Naive B cell (primary cell): ENCODE results near the gene RAB40C. TPM values are rescaled to one million over a fixed set of nuclear protein-coding genes. Genes with fewer than 3 reads are reported as not detected.
A peak's percentile ranks its signal among the peaks of the same experiment; 100 is the strongest.

Experiments used
- ATAC-seq, 2 donors: fragments of 150-1000 bp; cut with Tn5 transposase; 2 replicates each; pipeline ENCODE4 v1.10.0; 2021; ENCODE audit warnings: low read depth in 2 of 2, mild to moderate bottlenecking in 2 of 2, moderate library complexity in 2 of 2
- DNase-seq: peaks from one replicate; pipeline ENCODE4 v3.0.0; 2022
- H3K27ac Mint-ChIP-seq, 6 donors: one replicate each; pipeline ENCODE4 v1.8.0; 2020 to 2022; ENCODE audit warnings: mild to moderate bottlenecking in 6 of 6, mixed read lengths in 6 of 6, moderate library complexity in 5 of 6, inconsistent platforms in 2 of 6
- H3K27me3 Mint-ChIP-seq, 3 donors: one replicate each; pipeline ENCODE4 v1.8.0; 2021 to 2022; ENCODE audit warnings: mixed read lengths in 3 of 3, mild to moderate bottlenecking in 1 of 3
- H3K36me3 Mint-ChIP-seq, 2 donors: one replicate each; pipeline ENCODE4 v1.8.0; 2020 to 2022; ENCODE audit warnings: mixed read lengths in 2 of 2, inconsistent platforms in 1 of 2, mild to moderate bottlenecking in 1 of 2
- H3K4me1 Mint-ChIP-seq, 3 donors: one replicate each; pipeline ENCODE4 v1.8.0; 2020 to 2022; ENCODE audit warnings: mixed read lengths in 3 of 3, inconsistent platforms in 1 of 3, mild to moderate bottlenecking in 1 of 3, moderate library complexity in 1 of 3
- H3K4me3 Mint-ChIP-seq, 8 donors: one replicate each; pipeline ENCODE4 v1.8.0; 2020 to 2022; ENCODE audit warnings: mild to moderate bottlenecking in 8 of 8, mixed read lengths in 8 of 8, moderate library complexity in 8 of 8, inconsistent platforms in 2 of 8
- H3K9me3 Mint-ChIP-seq, 7 donors: one replicate each; pipeline ENCODE4 v1.8.0; 2020 to 2022; ENCODE audit warnings: mixed read lengths in 7 of 7, mild to moderate bottlenecking in 5 of 7, inconsistent platforms in 2 of 7, moderate library complexity in 1 of 7
- polyA plus RNA-seq, 6 donors: library from polyadenylated mRNA; unstranded; fragments of 300-500 nt; fragmentation: Illumina TruSeq; gene quantifications; one replicate each; pipeline ENCODE4 v1.2.3, GENCODE V29; 2021; ENCODE audit warnings: low read depth in 6 of 6

Gene RAB40C
- polyA plus RNA-seq, 6 donors from 2014 or later = 6.8 to 14.5 (median 9.4) TPM

DNA sequence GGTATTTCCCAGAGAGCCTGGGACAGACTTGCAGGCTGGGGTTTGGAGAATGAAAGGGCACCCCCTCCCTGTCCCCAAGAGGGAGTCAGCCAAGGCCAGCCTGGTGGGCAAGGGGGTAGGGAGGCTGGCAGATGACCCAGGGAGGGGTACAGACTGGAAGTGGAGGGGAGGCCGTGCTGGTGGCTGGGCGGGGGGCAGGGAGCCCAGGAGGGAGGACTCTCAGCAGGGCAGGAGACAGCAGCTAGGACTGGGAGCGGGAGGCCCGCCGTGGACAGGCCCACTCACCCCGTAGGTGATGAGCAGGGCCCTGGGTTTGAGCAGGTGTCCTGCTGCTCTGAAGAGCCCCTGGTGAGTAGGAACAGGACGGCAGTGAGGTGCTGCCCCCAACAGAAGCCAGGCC is 45.1 kb downstream of the RAB40C start:
- Mint-ChIP-seq H3K4me3 (peak overlapping the region; percentile 24 to 92 (median 70)), H3K36me3 (no peaks in the 10 kb centered on the region), H3K9me3 (no peaks in the 10 kb centered on the region), H3K27ac (no peak overlapping the region), H3K4me1 (peaks cover 0 to 34% (median 16%) of the 10 kb centered on the region in 3 donors), H3K27me3 (no peaks in the 10 kb centered on the region)
- DNase-seq (no peak), ATAC-seq (no peak)

GRCh38 chr16:635573-636205 is 45.8 kb downstream of the RAB40C start:
- Mint-ChIP-seq H3K27me3 (no peaks in the 10 kb centered on the region), H3K4me3 (peak overlapping the region; percentile 32 to 99 (median 94)), H3K27ac (peak overlapping the region in 1 of 6 donors; percentile 99), H3K36me3 (no peaks in the 10 kb centered on the region), H3K9me3 (no peaks in the 10 kb centered on the region), H3K4me1 (peaks cover 0 to 38% (median 21%) of the 10 kb centered on the region in 3 donors)
- ATAC-seq = no peak
- DNase-seq = no peak

DNA sequence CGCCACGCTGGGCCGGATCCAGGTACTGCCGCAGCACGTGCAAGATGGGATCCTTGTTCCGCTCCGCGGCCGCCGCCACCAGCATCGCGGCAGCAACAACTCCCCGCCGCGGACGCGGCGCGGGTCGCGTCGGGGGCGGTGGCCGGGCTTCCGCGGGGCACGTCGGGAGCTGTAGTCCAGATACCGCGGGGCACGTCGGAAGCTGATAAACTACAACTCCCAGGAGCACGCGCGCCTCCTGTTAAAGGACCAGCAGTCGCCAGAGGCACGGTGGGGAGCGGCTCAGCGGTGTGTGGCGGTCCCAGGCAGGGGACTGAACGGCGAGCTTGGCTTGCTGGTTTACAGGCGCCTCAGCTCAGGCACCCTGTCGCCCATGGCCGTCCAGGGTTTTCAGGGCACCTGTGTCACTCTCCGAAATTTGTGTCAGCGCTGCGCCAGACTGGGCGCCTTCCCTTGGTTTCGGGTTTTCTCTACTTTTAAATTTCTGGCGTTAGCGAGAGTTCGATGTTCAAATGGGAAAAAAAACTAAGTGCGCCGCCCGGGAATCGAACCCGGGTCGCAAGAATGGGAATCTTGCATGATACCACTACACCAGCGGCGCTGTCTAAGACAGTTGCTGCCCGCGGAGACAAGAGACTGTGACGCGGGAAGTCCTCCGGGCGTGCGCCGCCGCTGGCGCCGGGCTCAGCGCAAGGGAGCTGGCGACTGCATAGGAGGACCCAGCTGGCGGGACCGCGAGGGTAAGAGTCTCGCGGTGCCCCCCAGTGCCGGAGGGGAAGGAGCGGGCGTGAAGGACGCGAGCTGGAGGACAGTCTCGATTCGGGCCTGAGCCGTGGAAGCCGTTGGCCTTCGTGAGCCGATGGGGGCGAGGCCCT is 46.6 kb downstream of the RAB40C start, which contains the start of gene METTL26:
Gene METTL26, minus strand, starts transcription at position 100 of the 875 bp plus-strand sequence. Its CDS starts 15 bp downstream, at position 85.
- Mint-ChIP-seq H3K9me3 (no peaks in the 10 kb centered on the region), H3K27ac (peak within 1 kb of the TSS; percentile 98 to 100 (median 99)), H3K4me3 (peak within 1 kb of the TSS; percentile 92 to 99 (median 96)), H3K27me3 (no peaks in the 10 kb centered on the region), H3K4me1 (peaks cover 0 to 38% (median 22%) of the 10 kb centered on the region in 3 donors), H3K36me3 (no peaks in the 10 kb centered on the region)
- DNase-seq (peak; percentile 90), ATAC-seq (peak; percentile 83 to 86)

- peak overlapping the region; percentile 98 to 100 (median 99) for H3K27ac Mint-ChIP-seq
- DNase-seq (no peak), ATAC-seq (peak; percentile 60 to 62)
- no peaks in the 10 kb centered on the region for H3K27me3 Mint-ChIP-seq
- no peaks in the 10 kb centered on the region for H3K36me3 Mint-ChIP-seq
- H3K4me1 Mint-ChIP-seq = peaks cover 0 to 38% (median 22%) of the 10 kb centered on the region in 3 donors
- no peaks in the 10 kb centered on the region for H3K9me3 Mint-ChIP-seq
- H3K4me3 Mint-ChIP-seq = peak overlapping the region; percentile 92 to 99 (median 96)
These were observed 47.5 kb downstream of the RAB40C start for GRCh38 chr16:637081-638018.

DNA sequence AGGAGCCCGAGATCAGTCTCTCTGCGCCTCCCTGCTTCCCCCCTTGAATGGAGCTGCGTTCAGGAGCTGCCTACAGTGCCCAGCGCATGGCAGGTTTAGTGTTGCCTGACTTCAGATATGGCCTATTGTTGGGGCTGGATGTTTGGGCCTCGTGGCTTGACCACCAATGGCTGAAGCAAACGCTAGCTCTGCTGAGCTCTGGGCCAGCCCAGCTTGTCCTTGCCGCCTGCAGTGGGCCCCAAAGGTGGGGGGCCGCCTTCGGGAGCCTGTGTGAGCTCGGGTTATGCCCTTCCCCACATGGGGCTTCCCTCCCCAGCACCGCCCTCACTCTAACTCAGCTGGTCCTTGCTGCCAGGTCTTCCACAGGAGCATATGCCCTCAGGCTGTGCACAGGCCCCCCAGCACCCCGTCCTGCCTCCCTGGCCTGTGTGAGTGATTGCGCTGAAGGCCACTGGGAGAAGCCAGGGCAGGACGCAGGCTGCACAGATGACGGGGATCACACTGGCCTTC is 48.2 kb downstream of the RAB40C start:
- DNase-seq (no peak), ATAC-seq (no peak)
- Mint-ChIP-seq H3K4me3 (peak overlapping the region in 6 of 8 donors; percentile 43 to 95 (median 74)), H3K9me3 (no peaks in the 10 kb centered on the region), H3K36me3 (no peaks in the 10 kb centered on the region), H3K27ac (peak overlapping the region in 2 of 6 donors; percentile 60 to 99), H3K4me1 (peaks cover 0 to 38% (median 24%) of the 10 kb centered on the region in 3 donors), H3K27me3 (no peaks in the 10 kb centered on the region)

DNA sequence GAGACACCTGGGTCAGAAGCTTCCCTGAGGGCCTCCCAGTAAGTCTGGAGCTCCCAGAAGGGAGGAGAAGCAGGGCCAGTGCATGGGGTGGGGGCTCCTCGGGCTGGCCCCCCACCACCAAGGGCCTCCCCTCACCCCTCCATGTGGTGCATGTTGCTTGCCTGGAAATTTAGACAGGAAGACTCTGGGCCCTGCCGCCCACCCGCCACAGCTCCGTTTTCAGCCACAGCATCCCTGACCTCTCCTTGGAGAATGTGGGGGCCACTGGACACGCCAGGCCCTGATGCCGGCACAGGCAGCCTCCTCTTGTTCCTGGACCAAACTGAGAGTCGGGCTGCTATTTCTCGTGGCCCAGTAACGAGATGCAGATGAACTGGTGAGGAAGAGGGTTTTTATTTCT is 49.0 kb downstream of the RAB40C start:
- DNase-seq (no peak), ATAC-seq (no peak)
- no peak overlapping the region for H3K27ac Mint-ChIP-seq
- H3K27me3 Mint-ChIP-seq = no peaks in the 10 kb centered on the region
- H3K4me3 Mint-ChIP-seq = peak overlapping the region in 4 of 8 donors; percentile 4 to 80 (median 46)
- no peaks in the 10 kb centered on the region for H3K36me3 Mint-ChIP-seq
- H3K9me3 Mint-ChIP-seq = no peaks in the 10 kb centered on the region
- peaks cover 3 to 38% (median 28%) of the 10 kb centered on the region in 3 donors for H3K4me1 Mint-ChIP-seq

GRCh38 chr16:640614-641013 is 50.7 kb downstream of the RAB40C start:
- ATAC-seq = no peak
- no peak for DNase-seq
- Mint-ChIP-seq H3K9me3 (no peaks in the 10 kb centered on the region), H3K4me3 (peak overlapping the region in 7 of 8 donors; percentile 45 to 87 (median 56)), H3K27ac (peak overlapping the region in 2 of 6 donors; percentile 9 to 24), H3K4me1 (peaks cover 13 to 32% (median 30%) of the 10 kb centered on the region in 3 donors), H3K27me3 (no peaks in the 10 kb centered on the region), H3K36me3 (no peaks in the 10 kb centered on the region)

- Mint-ChIP-seq H3K27me3 (no peaks in the 10 kb centered on the region), H3K9me3 (no peaks in the 10 kb centered on the region), H3K4me1 (peaks cover 13 to 29% (median 28%) of the 10 kb centered on the region in 3 donors), H3K27ac (peak within 1 kb of the TSS in 3 of 6 donors; percentile 9 to 36 (median 24)), H3K36me3 (no peaks in the 10 kb centered on the region), H3K4me3 (peak within 1 kb of the TSS; percentile 63 to 87 (median 75))
- DNase-seq (peak; percentile 60), ATAC-seq (peak; percentile 22 to 31)
These were observed 51.7 kb downstream of the RAB40C start, which contains the start of gene MCRIP2 for GRCh38 chr16:641326-642188. MCRIP2 (plus strand) TSS chr16:641828; CDS start chr16:641992, 164 bp downstream.

GRCh38 chr16:642189-643049 is 52.6 kb downstream of the RAB40C start:
- H3K9me3 Mint-ChIP-seq = no peaks in the 10 kb centered on the region
- H3K27ac Mint-ChIP-seq = peak overlapping the region in 1 of 6 donors; percentile 36
- peaks cover 13 to 26% (median 25%) of the 10 kb centered on the region in 3 donors for H3K4me1 Mint-ChIP-seq
- peak; percentile 27 for DNase-seq
- peak overlapping the region; percentile 63 to 85 (median 75) for H3K4me3 Mint-ChIP-seq
- no peaks in the 10 kb centered on the region for H3K36me3 Mint-ChIP-seq
- no peaks in the 10 kb centered on the region for H3K27me3 Mint-ChIP-seq
- ATAC-seq = peak; percentile 40 to 49

- Mint-ChIP-seq H3K4me1 (peaks cover 13 to 29% (median 19%) of the 10 kb centered on the region in 3 donors), H3K27ac (no peak overlapping the region), H3K36me3 (no peaks in the 10 kb centered on the region)
These were observed 53.1 kb downstream of the RAB40C start for GRCh38 chr16:643050-643368.

DNA sequence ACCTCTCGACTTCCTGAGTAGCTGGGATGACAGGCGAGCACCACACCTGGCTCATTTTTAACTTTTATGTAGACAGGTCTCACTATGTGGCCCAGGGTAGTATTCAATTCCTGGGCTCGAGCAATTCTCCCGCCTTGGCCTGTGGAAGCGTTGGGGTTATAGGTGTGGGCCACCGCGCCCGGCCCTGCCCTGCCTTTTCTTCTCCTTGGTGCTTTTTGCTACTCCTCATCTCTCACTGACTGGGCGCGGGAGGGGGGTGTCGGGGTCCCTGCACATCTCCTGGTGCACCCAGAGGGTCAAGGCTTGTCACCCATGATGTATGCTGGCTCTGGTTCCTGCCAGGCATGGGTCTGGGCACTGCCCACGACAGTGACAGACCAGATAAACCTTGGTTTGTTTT is 54.7 kb downstream of the RAB40C start:
- DNase-seq (no peak), ATAC-seq (no peak)
- H3K36me3 Mint-ChIP-seq = no peaks in the 10 kb centered on the region
- peak overlapping the region in 5 of 8 donors; percentile 38 to 86 (median 71) for H3K4me3 Mint-ChIP-seq
- no peaks in the 10 kb centered on the region for H3K9me3 Mint-ChIP-seq
- H3K27me3 Mint-ChIP-seq = no peaks in the 10 kb centered on the region
- peak overlapping the region in 1 of 6 donors; percentile 65 for H3K27ac Mint-ChIP-seq
- peaks cover 6 to 28% (median 13%) of the 10 kb centered on the region in 3 donors for H3K4me1 Mint-ChIP-seq

More at GRCh38 chr16:643050-643368, 53.1 kb downstream of the RAB40C start:
- no peaks in the 10 kb centered on the region for H3K9me3 Mint-ChIP-seq
- DNase-seq = no peak
- H3K4me3 Mint-ChIP-seq = peak overlapping the region; percentile 63 to 85 (median 75)
- H3K27me3 Mint-ChIP-seq = no peaks in the 10 kb centered on the region
- no peak for ATAC-seq
